ENCODE measurements around the gene DDX21.
"Not testable (repeated sequence)": the region's sequence is repeated elsewhere in the genome, so short reads cannot be mapped to it uniquely, and the experiment has no call there.

DDX21 gene

DNA sequence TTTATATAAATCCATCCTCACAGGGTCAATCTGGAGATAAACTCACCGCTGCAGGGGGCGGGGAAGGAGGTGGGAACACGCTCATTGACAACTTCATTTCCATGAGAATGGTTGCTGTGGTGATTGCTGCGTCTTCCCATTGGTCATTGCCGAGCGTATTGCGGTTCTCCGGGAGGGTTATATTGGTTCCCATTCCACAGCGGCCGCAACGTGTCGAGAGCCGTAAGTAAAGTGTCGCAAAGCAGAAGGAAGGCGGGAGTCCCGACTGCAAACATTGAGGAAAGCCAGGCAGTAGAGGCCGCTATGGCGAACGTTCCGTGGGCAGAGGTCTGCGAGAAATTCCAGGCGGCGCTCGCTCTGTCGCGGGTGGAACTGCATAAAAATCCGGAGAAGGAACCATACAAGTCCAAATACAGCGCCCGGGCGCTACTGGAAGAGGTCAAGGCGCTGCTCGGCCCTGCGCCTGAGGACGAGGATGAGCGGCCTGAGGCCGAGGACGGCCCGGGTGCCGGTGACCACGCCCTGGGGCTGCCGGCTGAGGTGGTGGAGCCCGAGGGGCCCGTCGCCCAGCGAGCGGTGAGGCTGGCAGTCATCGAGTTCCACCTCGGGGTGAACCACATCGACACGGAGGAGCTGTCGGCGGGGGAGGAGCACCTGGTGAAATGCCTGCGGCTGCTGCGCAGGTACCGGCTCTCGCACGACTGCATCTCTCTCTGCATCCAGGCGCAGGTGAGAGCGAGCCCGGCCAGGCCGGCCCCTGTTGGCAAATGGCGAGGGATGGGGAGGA, 32.8 kb downstream of the DDX21 start, which contains the start of gene KIFBP:
TSS of gene KIFBP (plus strand) at position 274 of the 787 bp plus-strand sequence. CDS start at position 304, 30 bp downstream.
- DNase-seq, result peak; percentile 98

DNA sequence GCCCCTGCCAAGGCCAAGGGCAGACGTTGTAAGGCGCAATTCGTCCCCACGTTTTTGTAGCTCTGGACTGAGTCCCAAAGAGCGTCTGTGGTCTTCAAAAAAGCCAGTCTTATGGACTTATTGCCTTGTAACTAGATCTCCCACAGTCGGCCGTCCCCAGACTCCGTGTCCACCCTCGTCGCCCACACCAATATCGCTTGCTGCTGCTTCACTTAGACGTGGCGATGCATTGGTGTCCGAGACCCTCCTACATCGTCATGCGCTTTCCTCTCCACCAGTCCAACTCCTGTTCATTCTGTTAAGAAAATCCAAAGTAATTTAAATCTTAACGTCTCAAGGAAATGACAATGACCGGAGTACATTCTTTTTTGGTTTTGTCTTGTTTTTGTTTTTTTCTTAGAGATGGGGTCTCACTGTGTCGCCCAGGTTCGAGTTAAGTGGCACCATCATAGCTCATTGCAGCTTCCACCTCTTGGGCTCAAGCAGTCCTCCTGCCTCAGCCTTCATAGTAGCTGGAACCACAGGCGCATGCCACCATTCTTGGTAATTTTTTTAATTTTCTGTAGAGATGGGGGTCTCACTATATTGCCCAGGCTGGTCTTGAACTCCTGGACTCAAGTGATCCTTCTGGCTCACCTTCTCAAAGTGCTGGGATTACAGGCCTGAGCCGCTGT, 33.5 kb downstream of the DDX21 start:
- DNase-seq, result peak; percentile 4

DNA sequence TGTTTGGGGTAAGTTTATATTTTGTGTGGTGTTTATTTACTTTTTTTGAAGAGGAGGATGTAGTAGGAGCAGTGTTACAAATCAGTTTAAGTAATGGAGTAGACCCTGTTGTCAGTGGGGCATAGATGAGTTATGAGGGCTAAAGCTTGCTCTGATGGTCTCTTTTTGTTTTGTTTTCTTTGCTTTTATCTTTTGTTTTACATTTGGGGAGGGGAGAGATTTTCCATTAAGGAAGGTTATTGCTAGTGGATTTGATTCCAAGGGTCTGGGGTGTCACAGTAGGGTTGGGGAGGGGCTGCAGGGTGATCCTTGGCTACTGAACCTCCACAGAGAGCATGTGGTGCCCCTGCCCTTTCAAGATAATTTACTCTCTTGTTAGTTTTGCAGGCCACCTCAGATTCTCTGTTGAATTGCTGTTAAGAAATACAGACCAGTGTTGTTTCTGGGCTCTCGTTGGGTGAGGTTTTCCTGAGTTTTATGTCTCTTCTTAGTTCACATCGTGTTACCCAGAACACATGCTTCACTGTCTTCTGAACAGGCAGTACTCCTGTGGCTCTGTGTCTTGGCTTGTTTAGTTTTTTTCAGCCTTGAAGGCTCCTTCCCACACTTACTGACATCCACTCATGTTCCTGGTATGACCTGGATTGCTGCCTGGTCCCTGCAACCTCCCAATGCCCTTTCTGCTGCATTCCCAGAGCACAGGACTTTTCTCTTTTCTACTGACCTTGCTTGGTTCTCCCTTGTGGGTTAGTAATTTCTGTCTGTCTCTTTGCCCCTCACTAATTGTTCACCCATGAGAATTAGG, 36.9 kb downstream of the DDX21 start:
- peak; percentile 88 for DNase-seq

DNA sequence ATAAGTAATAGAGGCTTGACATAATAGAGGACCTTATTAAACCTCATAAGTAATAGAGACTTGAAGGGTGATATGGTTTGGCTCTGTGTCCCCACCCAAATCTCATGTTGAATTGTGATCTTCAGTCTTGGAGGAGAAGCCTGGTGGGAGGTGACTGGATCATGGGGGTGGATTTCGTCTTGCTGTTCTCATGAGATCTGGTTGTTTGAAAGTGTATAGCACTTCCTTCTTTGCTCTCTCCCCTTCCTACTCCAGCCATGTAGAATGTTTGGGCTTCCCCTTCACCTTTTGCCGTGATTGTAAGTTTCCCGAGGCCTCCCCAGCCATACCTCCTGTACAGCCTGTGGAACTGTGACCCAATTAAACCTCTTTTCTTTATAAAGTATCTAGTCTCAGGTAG, 41.2 kb downstream of the DDX21 start:
- DNase-seq, result no peak

DNA sequence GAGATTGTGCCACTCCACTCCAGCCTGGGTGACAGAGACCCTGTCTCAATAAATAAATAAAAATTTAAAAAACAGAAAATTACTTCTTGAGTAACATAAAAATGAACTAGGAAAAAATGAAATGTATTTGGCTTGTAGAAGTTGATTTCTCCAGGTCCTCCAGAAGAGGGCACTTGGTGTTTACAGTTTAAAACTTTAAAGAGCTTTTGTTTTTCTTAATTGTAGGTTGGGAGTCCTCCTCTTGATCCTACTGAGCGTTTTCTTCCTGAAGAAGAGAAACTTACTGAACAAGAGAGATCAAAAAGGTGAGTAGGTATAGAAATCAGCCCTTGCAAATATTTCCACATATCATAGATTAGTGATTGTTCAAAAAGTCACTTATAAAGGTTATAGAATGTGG, 48.9 kb downstream of the DDX21 start:
- DNase-seq, result peak; percentile 52

DNA sequence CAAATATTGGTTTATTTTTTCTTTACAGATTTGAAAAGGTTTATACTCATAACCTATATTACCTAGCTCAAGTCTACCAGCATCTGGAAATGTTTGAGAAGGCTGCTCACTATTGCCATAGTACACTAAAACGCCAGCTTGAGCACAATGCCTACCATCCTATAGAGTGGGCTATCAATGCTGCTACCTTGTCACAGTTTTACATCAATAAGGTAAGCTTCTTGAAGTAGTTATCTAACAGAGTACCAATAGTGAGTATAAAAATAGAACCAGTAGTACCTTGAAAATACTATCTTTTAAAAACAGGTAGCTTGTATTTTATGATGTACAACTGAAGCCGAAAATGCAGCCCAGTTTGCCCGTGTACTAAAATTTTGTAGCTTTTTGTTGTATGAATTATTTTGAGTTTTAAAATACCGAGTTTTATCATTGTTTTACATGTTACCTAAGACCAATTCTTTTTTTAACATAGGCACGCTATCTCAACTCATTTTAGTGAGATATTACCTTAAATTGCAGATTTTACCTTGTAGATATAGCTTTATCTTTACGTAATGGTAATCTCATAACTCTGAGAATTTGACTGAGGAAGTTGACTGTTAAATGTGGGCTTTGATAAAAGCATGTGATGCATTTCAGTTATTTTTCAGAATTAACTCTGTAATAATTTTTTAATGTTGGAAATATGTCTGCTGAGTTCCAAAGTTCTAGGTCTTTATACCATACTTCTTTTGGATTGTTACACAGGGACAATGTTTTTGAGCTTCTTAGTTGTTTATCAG, 49.9 kb downstream of the DDX21 start:
- DNase-seq, result no peak

DNA sequence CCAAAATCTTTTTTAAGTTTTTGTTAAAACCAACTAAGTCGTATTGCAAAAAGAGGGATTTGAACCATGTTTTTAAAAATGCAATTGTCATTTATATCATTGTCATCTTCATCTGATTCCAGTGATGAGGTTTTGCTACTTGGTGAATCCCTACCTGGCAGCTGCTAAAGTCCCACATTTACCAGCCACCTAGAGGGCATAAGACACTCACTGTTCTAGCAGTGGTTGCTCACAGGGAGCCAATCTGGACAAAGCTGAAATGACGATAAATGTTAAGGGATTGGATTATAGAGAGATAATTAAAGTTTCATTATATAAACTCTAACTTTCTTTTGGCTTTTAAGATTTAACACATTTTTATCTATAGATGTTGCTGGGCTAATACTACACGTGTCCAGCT, 51.3 kb downstream of the DDX21 start:
- no peak for DNase-seq

DNA sequence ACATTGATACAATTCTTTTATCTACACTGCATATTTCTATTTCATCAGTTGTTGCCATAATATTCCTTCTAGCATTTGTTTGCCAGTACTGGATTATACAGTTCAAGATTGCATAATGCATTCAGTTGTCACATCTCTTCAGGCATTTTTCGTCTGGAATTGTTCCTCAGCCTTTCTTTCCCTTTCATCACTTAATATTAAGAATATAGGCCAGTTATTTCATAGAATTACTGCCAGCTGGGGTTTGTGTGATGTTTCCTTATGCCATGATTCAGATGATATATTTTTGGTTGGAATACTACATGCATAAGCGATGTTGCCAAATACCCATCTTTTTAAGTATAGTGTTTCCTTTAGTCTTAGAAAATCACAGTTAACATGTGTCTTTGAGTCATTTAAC, 53.4 kb downstream of the DDX21 start:
- peak; percentile 60 for DNase-seq

DNA sequence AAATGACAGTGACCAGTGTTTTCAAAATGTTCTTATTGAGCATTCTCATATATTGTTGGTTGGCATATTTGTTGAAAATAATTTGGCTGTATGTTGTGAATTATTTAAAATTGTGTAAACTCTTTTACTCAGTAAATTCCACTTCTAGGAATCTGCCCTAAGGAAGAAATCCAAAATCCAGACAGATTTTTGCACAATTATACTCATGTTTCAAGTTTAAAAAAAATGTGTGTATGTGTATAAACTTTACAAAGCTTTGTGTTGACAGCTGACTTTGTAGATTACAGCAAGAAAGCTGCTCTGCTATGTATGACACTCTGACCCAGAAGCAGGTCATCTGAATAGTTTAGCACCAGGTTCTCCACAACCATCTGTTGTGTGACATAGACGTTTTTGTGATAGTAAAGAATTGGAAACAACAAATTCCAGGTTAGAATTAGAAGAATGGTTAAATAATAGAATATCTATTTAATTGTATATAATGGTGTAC, 54.2 kb downstream of the DDX21 start:
- DNase-seq, result no peak

DNA sequence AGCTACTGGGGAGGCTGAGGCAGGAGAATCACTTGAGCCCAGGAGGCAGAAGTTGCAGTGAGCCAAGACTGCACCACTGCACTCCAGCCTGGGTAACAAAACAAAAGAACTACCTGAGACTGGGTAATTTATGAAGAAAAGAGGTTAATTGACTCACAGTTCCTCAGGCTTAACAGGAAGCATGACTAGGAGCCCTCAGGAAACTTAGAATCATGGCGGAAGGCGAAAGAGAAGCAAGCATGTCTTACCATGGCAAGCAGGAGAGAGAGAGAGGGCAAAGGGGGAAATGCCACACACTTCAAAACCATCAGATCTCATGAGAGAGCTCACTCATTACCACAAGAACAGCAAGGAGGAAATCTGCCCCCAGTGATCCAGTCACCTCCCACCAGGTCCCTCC, 56.8 kb downstream of the DDX21 start:
- DNase-seq, result not testable (repeated sequence)

DNA sequence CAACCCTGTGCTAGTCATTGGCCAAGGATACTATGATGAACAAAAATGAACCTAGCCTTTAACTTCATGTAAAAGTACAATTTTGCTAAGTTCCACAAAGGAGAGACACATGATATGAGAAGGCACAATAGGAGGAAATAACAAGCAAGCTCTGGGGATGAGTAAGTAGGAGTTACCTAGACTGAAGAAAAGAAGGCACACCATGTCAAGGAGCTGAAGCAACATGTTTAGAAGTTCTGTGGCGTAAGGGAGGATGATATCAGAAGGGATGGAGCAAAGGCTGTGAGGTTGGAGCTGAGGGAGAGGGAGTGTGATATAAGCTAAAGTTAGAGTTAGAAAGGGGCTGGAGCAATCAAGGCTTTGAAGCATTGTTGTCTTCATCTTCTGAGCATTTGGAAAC, 58.2 kb downstream of the DDX21 start:
- DNase-seq, result no peak

DNA sequence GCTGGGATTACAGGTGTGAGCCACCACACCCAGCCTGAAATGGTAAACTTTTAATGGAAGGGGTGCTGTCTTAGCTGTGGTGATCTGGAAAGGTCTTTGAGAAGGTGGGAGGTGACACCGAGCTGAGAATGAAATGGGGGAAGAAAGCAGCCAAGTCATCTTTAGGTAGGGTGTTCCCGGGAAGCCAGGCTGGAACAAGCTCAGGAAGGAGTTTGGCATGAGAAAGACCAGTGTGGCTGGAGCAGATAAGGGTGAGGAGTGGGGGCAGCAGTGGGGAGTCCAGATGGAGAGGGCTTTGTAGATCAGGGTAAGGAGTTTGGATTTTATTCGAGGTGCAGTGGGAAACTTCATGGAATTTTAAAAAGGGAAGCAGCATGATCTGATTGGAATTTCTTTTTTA, 62.6 kb downstream of the DDX21 start:
- no peak for DNase-seq

DNA sequence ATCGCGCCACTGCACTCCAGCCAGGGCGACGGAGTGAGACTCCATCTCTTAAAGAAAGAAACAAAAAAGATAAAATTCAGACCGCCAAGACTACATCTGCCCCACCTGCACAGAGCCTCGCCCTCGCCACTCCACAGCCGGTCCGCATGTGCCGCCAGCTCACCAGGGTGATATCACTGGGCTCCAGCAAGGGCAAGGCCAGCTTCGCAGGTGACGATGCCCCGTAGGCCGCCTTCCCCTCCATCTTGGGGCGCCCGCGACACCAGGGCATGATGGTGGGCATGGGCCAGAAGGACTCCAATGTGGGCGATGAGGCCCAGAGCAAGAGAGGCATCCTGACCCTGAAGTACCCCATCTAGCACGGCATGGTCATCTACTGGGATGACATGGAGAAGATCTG, 66.6 kb downstream of the DDX21 start:
- no peak for DNase-seq

DNA sequence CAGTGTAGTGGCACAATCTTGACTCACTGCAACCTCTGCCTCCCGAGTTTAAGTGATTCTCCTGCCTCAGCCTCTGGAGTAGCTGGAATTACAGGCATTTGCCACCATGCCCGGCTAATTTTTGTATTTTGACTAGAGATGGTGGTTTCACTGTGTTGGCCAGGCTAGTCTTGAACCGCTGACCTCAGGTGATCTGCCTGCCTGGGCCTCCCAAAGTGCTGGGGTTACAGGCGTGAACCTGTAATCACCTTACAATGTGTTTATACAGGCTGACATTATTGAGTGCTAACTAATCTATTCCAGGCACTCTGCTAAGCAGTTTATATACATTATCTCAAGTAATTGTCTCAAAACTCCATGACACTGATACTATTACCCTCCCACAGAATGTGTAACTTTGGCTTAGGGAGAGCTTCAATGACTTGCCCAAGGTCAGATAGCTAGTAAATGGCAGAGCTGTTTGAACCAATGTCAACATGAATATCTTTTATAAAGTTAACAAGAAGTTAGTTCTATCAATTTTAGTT, 69.5 kb downstream of the DDX21 start:
- no peak for DNase-seq

DNA sequence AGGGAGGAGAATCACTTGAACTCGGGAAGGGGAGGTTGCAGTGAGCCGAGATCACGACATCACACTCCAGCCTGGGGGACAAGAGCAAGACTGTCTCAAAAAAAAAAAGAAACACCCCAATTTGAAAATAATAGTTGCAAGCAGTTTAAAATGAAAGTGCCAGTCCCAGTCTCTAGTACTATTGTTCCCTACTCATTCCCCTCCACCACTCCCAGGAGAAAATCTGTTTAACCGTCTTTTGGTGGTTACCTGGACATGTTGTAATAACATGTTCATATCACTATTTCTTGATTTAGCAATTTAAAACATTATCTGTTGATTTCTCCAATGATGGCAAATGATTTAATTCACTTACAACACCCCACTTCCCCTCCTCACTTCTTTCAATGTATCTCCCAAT, 77.3 kb downstream of the DDX21 start:
- no peak for DNase-seq

Measured in fibroblast of skin of abdomen (primary cell).